NT2/D1 (cell line): Measurements from ENCODE around the gene ICAM2.
"Not testable (repeated sequence)": the region's sequence is repeated elsewhere in the genome, so short reads cannot be mapped to it uniquely, and the experiment has no call there.

Experiments used
- DNase-seq: peaks from one replicate; pipeline ENCODE4 v3.0.0-alpha.2; 2011; ENCODE audit warnings: low read depth, low spot score
- H3K27me3 ChIP-seq: 2 replicates; pipeline ENCODE4 v1.6.0; 2011; ENCODE audit warnings: mild to moderate bottlenecking; ENCODE audit not compliant: insufficient read length, insufficient read depth
- H3K36me3 ChIP-seq: 2 replicates; pipeline ENCODE4 v1.6.1; 2011; ENCODE audit warnings: mild to moderate bottlenecking, low read length, mixed read lengths; ENCODE audit not compliant: insufficient read depth, insufficient read length
- H3K4me1 ChIP-seq: 2 replicates; pipeline ENCODE4 v1.5.1; 2011; ENCODE audit not compliant: insufficient read depth, insufficient read length
- H3K4me3 ChIP-seq: 2 replicates; pipeline ENCODE4 v1.5.1; 2011; ENCODE audit warnings: low read depth; ENCODE audit not compliant: insufficient read length
- H3K9ac ChIP-seq: 2 replicates; pipeline ENCODE4 v1.6.0; 2011; ENCODE audit warnings: low read depth; ENCODE audit not compliant: insufficient read length
- H3K9me3 ChIP-seq: 2 replicates; pipeline ENCODE4 v1.5.1; 2011; ENCODE audit warnings: mild to moderate bottlenecking, low read length; ENCODE audit not compliant: insufficient read depth
- SUZ12 ChIP-seq: IDR thresholded peaks from 2 replicates; pipeline ENCODE4 v1.6.1; 2011; ENCODE audit not compliant: insufficient read length, insufficient read depth; ENCODE audit errors: extremely low read depth
- YY1 ChIP-seq: IDR thresholded peaks from 2 replicates; pipeline ENCODE4 v1.6.1; 2011; ENCODE audit not compliant: insufficient read length, insufficient read depth
- ZNF274 ChIP-seq: IDR thresholded peaks from 2 replicates; pipeline ENCODE4 v1.6.1; 2011; ENCODE audit warnings: mild to moderate bottlenecking, low read depth, low read length

The ICAM2 gene

GRCh38 chr17:64022611-64023063 is 2.2 kb upstream of the ICAM2 start:
- TF ChIP-seq YY1 (no peak), SUZ12 (no peak), ZNF274 (no peak)
- no peak overlapping the region for H3K4me3 ChIP-seq
- H3K9me3 ChIP-seq: no peaks in the 10 kb centered on the region
- DNase-seq: no peak
- H3K27me3 ChIP-seq: peaks cover 5% of the 10 kb centered on the region
- no peaks in the 10 kb centered on the region for H3K4me1 ChIP-seq
- H3K9ac ChIP-seq: no peak overlapping the region
- no peaks in the 10 kb centered on the region for H3K36me3 ChIP-seq

DNA sequence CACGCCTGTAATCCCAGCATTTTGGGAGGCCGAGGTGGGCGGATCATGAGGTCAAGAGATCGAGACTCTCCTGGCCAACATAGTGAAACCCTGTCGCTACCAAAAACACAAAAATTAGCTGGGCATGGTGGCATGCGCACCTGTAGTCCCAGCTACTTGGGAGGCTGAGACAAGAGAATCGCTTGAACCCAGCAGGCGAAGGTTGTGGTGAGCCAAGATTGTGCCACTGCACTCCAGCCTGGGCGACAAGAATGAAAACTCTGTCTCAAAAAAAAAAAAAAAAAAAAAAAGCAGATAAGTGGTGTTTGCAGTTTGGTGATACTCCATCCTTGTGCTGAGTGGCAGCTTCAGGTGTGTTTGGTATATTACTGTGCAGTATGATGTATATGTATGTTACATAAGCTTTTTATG is 877 bp downstream of the ICAM2 start:
- not testable (repeated sequence) for H3K9me3 ChIP-seq, H3K36me3 ChIP-seq, H3K4me3 ChIP-seq, DNase-seq, H3K9ac ChIP-seq, H3K4me1 ChIP-seq, H3K27me3 ChIP-seq

DNA sequence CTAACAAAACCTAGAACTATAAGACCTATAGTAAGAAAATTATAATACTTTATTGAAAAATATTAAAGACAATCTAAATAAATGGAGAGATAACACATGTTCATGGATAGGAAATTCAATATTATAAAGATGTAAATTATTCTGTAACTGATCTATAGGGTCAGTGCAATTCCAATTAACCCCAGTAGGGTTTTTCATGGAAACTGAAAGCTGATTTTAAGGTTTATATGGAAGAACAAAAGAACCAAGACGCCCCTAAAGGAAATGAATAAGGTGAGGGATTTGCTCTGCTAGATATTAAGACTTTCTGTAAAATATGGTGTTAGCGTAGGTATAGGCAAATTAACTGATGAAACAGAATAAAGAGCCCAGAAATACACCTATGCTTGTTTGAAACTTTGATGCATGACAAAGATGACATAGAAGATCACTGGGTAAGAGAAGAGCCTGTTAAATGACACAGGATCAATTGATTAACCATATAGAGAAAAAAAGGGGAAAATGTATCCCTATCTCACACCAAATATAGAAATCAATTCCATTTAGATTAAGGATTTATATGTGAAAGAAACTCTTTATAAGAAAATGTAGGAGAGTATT is 3.0 kb downstream of the ICAM2 start:
- H3K36me3 ChIP-seq: no peaks in the 10 kb centered on the region
- TF ChIP-seq YY1: no peak
- TF ChIP-seq ZNF274: no peak
- no peak for TF ChIP-seq SUZ12
- no peak for DNase-seq
- no peak overlapping the region for H3K9ac ChIP-seq
- H3K27me3 ChIP-seq: no peaks in the 10 kb centered on the region
- H3K4me1 ChIP-seq: no peaks in the 10 kb centered on the region
- H3K4me3 ChIP-seq: no peak overlapping the region
- no peaks in the 10 kb centered on the region for H3K9me3 ChIP-seq

DNA sequence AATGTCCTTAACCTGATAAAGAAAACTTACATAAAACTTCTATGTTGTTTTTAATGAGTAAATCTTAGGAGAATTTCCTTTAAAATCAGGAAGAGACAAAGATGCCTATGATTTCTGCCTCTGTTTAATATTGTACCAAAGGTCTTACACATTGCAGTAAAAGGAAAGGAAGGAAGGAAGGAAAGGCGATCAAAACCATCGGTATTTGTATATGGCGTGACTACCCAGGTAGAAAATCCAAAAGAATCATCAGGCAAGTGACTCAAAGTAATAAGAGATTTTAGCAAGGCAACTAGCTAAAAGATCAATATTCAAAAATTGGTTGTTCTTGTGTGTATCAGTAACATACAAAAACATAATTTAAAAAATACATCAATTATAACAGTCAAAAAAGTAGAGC is 3.5 kb downstream of the ICAM2 start:
- TF ChIP-seq YY1 (no peak), SUZ12 (no peak), ZNF274 (no peak)
- DNase-seq: no peak
- no peaks in the 10 kb centered on the region for H3K36me3 ChIP-seq
- H3K27me3 ChIP-seq: no peaks in the 10 kb centered on the region
- no peak overlapping the region for H3K9ac ChIP-seq
- H3K9me3 ChIP-seq: no peaks in the 10 kb centered on the region
- no peaks in the 10 kb centered on the region for H3K4me1 ChIP-seq
- H3K4me3 ChIP-seq: no peak overlapping the region

- H3K9ac ChIP-seq: no peak overlapping the region
- no peaks in the 10 kb centered on the region for H3K9me3 ChIP-seq
- H3K4me3 ChIP-seq: no peak overlapping the region
- no peaks in the 10 kb centered on the region for H3K4me1 ChIP-seq
- no peaks in the 10 kb centered on the region for H3K27me3 ChIP-seq
- no peaks in the 10 kb centered on the region for H3K36me3 ChIP-seq
- TF ChIP-seq SUZ12 (no peak), YY1 (no peak), ZNF274 (no peak)
- no peak for DNase-seq
Measured at GRCh38 chr17:64016231-64016784, 4.1 kb downstream of the ICAM2 start.

GRCh38 chr17:64015447-64015846 is 5.0 kb downstream of the ICAM2 start:
- no peaks in the 10 kb centered on the region for H3K4me1 ChIP-seq
- no peak for DNase-seq
- no peak overlapping the region for H3K4me3 ChIP-seq
- H3K9ac ChIP-seq: no peak overlapping the region
- H3K27me3 ChIP-seq: no peaks in the 10 kb centered on the region
- TF ChIP-seq YY1 (no peak), ZNF274 (no peak), SUZ12 (no peak)
- H3K36me3 ChIP-seq: no peaks in the 10 kb centered on the region
- H3K9me3 ChIP-seq: no peaks in the 10 kb centered on the region

GRCh38 chr17:64009571-64010402 is 10.6 kb downstream of the ICAM2 start:
- Histone ChIP-seq H3K27me3 (no peaks in the 10 kb centered on the region), H3K36me3 (no peaks in the 10 kb centered on the region), H3K9me3 (no peaks in the 10 kb centered on the region), H3K4me1 (peaks cover 10% of the 10 kb centered on the region), H3K9ac (no peak overlapping the region), H3K4me3 (no peak overlapping the region)
- TF ChIP-seq ZNF274 (no peak), YY1 (no peak), SUZ12 (no peak)
- no peak for DNase-seq
